ENCODE measurements around the gene RBP3. TPM values are rescaled to one million over a fixed set of nuclear protein-coding genes. Genes with fewer than 3 reads are reported as not detected.

The RBP3 gene
- total RNA-seq, 1 experiment from 2014 or later: not detected

DNA sequence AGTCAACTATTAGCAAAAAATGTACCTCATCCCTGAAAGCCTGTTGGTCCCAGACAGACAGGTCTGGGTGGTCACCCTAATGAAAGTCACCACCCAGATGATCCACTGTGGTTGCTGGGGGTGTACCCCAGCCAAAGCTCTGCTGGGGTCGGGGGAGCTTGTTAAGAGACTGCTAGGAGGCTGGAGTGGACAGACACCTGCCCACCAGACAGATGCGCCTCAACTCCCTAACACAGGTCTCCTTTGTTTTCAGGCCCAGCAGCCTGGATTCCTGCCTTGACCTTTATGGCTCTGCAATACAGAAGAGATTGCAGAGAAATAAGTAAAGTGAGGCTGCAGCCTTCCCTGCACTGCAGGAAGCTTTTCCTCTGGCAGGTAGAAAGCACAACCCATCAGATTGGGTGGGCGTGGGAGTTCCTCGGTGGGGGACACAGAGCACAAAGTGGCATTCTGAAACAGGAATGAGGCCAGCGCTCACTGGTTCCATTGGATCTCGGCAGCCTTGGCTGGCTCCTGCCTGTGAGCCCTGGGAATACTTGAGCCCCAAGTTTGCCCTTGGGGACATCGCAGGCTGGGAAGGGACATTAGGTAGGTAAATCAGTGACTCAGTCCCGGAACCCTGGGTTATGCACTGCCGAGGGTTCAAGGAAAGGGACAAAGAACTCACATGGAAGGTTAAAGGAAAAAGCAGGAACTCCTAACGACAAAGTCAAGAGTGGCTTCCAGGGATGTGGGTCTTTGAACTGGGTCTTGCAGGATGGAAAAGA, 53.9 kb downstream of the RBP3 start:
- Mint-ChIP-seq H3K9me3 (ENCODE audit: unreplicated experiment) (no peaks in the 10 kb centered on the region), H3K4me3 (ENCODE audit: unreplicated experiment) (no peak overlapping the region), H3K36me3 (ENCODE audit: insufficient read depth, unreplicated experiment) (no peaks in the 10 kb centered on the region), H3K4me1 (ENCODE audit: low read depth, unreplicated experiment) (peaks cover 51% of the 10 kb centered on the region), H3K27ac (ENCODE audit: unreplicated experiment) (peak overlapping the region; percentile 66), H3K27me3 (ENCODE audit: insufficient read depth, unreplicated experiment) (no peaks in the 10 kb centered on the region)
- POLR2A ChIA-PET: interaction anchor here (1.3 kb wide), 1 partner anchor 18 kb away, joined by 6 read pairs; the partner anchor contains the start of gene ZNF488
- no peaks in the 10 kb centered on the region for H3K27me3 ChIP-seq (replicated peaks; ENCODE audit: control insufficient read depth, insufficient read depth, low read length)
- peaks cover 72% of the 10 kb centered on the region for H3K4me1 ChIP-seq
- H3K9me3 ChIP-seq: no peaks in the 10 kb centered on the region
- CTCF ChIA-PET: interaction anchor here (0.6 to 1.3 kb wide), 2 partner anchors 18 to 375 kb away, joined by 3 to 6 read pairs; partner anchors contain the start of gene ZNF488
- BruUV-seq (replicated peaks): TSS peak; percentile 57
- DNase-seq: peak in 1 of 2 experiments; percentile 42
- no peaks in the 10 kb centered on the region for H3K36me3 ChIP-seq (ENCODE audit: control insufficient read depth, insufficient read depth, low read length)
- TF ChIP-seq, protein P1, sequence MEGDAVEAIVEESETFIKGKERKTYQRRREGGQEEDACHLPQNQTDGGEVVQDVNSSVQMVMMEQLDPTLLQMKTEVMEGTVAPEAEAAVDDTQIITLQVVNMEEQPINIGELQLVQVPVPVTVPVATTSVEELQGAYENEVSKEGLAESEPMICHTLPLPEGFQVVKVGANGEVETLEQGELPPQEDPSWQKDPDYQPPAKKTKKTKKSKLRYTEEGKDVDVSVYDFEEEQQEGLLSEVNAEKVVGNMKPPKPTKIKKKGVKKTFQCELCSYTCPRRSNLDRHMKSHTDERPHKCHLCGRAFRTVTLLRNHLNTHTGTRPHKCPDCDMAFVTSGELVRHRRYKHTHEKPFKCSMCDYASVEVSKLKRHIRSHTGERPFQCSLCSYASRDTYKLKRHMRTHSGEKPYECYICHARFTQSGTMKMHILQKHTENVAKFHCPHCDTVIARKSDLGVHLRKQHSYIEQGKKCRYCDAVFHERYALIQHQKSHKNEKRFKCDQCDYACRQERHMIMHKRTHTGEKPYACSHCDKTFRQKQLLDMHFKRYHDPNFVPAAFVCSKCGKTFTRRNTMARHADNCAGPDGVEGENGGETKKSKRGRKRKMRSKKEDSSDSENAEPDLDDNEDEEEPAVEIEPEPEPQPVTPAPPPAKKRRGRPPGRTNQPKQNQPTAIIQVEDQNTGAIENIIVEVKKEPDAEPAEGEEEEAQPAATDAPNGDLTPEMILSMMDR (IDR thresholded peaks at IDR 0.05; ENCODE audit: insufficient read depth in 1 of 2, low read depth in 1 of 2, low read length in 1 of 2, severe bottlenecking in 1 of 2, unreplicated experiment in 1 of 2): no peak
- no peak overlapping the region for H3K4me3 ChIP-seq (ENCODE audit: low read depth, low read length)
- intact Hi-C loops (cut with micrococcal nuclease; ENCODE audit: unreplicated experiment): loop anchor here (2.0 kb wide), 1 partner anchor 17 kb away; the partner anchor contains the start of gene ZNF488

- ChIA-PET CTCF (interaction anchor here (1.0 to 2.0 kb wide), 6 partner anchors 18 to 408 kb away, joined by 3 to 9 read pairs (median 4); partner anchors contain the start of gene ZNF488), POLR2A (interaction anchor here (1.3 kb wide), 1 partner anchor 18 kb away, joined by 6 read pairs; the partner anchor contains the start of gene ZNF488)
- Mint-ChIP-seq H3K27ac (ENCODE audit: unreplicated experiment) (peak overlapping the region; percentile 66), H3K27me3 (ENCODE audit: insufficient read depth, unreplicated experiment) (no peaks in the 10 kb centered on the region), H3K36me3 (ENCODE audit: insufficient read depth, unreplicated experiment) (no peaks in the 10 kb centered on the region), H3K9me3 (ENCODE audit: unreplicated experiment) (no peaks in the 10 kb centered on the region), H3K4me3 (ENCODE audit: unreplicated experiment) (peak overlapping the region; percentile 32), H3K4me1 (ENCODE audit: low read depth, unreplicated experiment) (peaks cover 44% of the 10 kb centered on the region)
- no TSS peak for BruUV-seq (replicated peaks)
- H3K4me1 ChIP-seq: peaks cover 70% of the 10 kb centered on the region
- peak; percentile 78 to 91 for DNase-seq
- H3K9me3 ChIP-seq: no peaks in the 10 kb centered on the region
- H3K4me3 ChIP-seq (ENCODE audit: low read depth, low read length): no peak overlapping the region
- TF ChIP-seq, protein P1 (IDR thresholded peaks at IDR 0.05; ENCODE audit: insufficient read depth in 1 of 2, low read depth in 1 of 2, low read length in 1 of 2, severe bottlenecking in 1 of 2, unreplicated experiment in 1 of 2): no peak
- H3K27me3 ChIP-seq (replicated peaks; ENCODE audit: control insufficient read depth, insufficient read depth, low read length): no peaks in the 10 kb centered on the region
- H3K36me3 ChIP-seq (ENCODE audit: control insufficient read depth, insufficient read depth, low read length): no peaks in the 10 kb centered on the region
- intact Hi-C loops (cut with micrococcal nuclease; ENCODE audit: unreplicated experiment): loop anchor here (2.0 kb wide), 1 partner anchor 18 kb away; the partner anchor contains the start of gene ZNF488
Observed at GRCh38 chr10:47402641-47403301, 54.6 kb downstream of the RBP3 start.

Data from Caco-2 (cell line).